Fibroblast of lung (primary cell): ENCODE results near the gene WRAP73. TPM values are rescaled to one million over a fixed set of nuclear protein-coding genes. Genes with fewer than 3 reads are reported as not detected.

ENCODE experiments used
- DNase-seq, 2 donors: peaks; one replicate each; pipeline versions ENCODE4 v3.0.0 to v3.0.0-alpha.2; 2010; ENCODE audit warnings: low read depth in 2 of 2
- H2AFZ ChIP-seq: 2 replicates; pipeline ENCODE4 v1.5.1; 2012; ENCODE audit warnings: low read length, control low read depth, inconsistent platforms
- H3K27ac ChIP-seq: 2 replicates; pipeline ENCODE4 v1.5.1; 2011; ENCODE audit warnings: low read length, control low read depth; ENCODE audit not compliant: insufficient read depth
- H3K27me3 ChIP-seq: 2 replicates; pipeline ENCODE4 v1.5.1; 2011; ENCODE audit warnings: mild to moderate bottlenecking, low read length; ENCODE audit not compliant: control insufficient read depth, insufficient read depth
- H3K36me3 ChIP-seq: 2 replicates; pipeline ENCODE4 v1.5.1; 2011; ENCODE audit warnings: low read length; ENCODE audit not compliant: control insufficient read depth, insufficient read depth
- H3K4me1 ChIP-seq: 2 replicates; pipeline ENCODE4 v1.5.1; 2011; ENCODE audit warnings: low read length; ENCODE audit not compliant: control insufficient read depth, insufficient read depth; ENCODE audit errors: extremely low read depth
- H3K4me2 ChIP-seq: 2 replicates; pipeline ENCODE4 v1.5.1; 2011; ENCODE audit warnings: low read length, control low read depth; ENCODE audit not compliant: insufficient read depth; ENCODE audit errors: extremely low read depth
- H3K4me3 ChIP-seq, 4 experiments: fragments of 200-600 bp in 1 of 4; sonication (generic) in 1 of 4; replicated peaks in 1 of 4; 2 replicates each; pipeline ENCODE4 v1.5.1; 2011 to 2016; ENCODE audit warnings: low read length in 4 of 4, low read depth in 3 of 4, mild to moderate bottlenecking in 3 of 4, control low read depth in 2 of 4, inconsistent platforms in 1 of 4, mixed read lengths in 1 of 4; ENCODE audit not compliant: insufficient read depth in 1 of 4; ENCODE audit errors: control extremely low read depth in 1 of 4
- H3K79me2 ChIP-seq: 2 replicates; pipeline ENCODE4 v1.5.1; 2012; ENCODE audit warnings: mild to moderate bottlenecking, low read length, inconsistent platforms; ENCODE audit not compliant: control insufficient read depth, insufficient read depth
- H3K9ac ChIP-seq: 2 replicates; pipeline ENCODE4 v1.5.1; 2011; ENCODE audit warnings: mild to moderate bottlenecking, low read length, control low read depth; ENCODE audit not compliant: insufficient read depth
- H3K9me3 ChIP-seq: 2 replicates; pipeline ENCODE4 v1.5.1; 2012; ENCODE audit warnings: low read depth, low read length; ENCODE audit not compliant: control insufficient read depth, insufficient read depth
- H4K20me1 ChIP-seq: 2 replicates; pipeline ENCODE4 v1.5.1; 2011; ENCODE audit warnings: low read length; ENCODE audit not compliant: control insufficient read depth, insufficient read depth; ENCODE audit errors: extremely low read depth
- CTCF ChIP-seq, 2 donors: IDR thresholded peaks in 1 of 2; conservative IDR thresholded peaks in 1 of 2; 1 replicate in 1 of 2; 2 replicates in 1 of 2; pipeline ENCODE4 v1.5.1; 2011 to 2012; ENCODE audit warnings: low read length in 2 of 2, control low read depth in 1 of 2, inconsistent platforms in 1 of 2, low read depth in 1 of 2, mild to moderate bottlenecking in 1 of 2
- EZH2 ChIP-seq: IDR thresholded peaks from 2 replicates; pipeline ENCODE4 v1.5.1; 2012; ENCODE audit warnings: low read length, control low read depth, mild to moderate bottlenecking; ENCODE audit errors: missing control alignments
- polyA plus RNA-seq, 2 donors: library from polyadenylated mRNA; depleted of rRNA in 1 of 2; stranded (reverse) in 1 of 2; unstranded in 1 of 2; fragments of >200 nt; gene quantifications; 2 replicates each; pipeline ENCODE4 v1.2.1, GENCODE V29; 2011 to 2012; ENCODE audit warnings: missing spikeins in 1 of 2
- total RNA-seq: library from RNA; depleted of rRNA; stranded (reverse); fragments of >200 nt; gene quantifications from 2 replicates; pipeline ENCODE4 v1.2.1, GENCODE V29; 2014

WRAP73 gene
- total and polyA plus RNA-seq, 2 donors (not counting 1 experiment from before 2014, with no cell fraction given): 12.0 to 15.0 TPM

GRCh38 chr1:3604997-3605823, 44.7 kb downstream of the WRAP73 start:
- Histone ChIP-seq H3K79me2 (no peaks in the 10 kb centered on the region), H2AFZ (no peak overlapping the region), H3K4me3 (no peak overlapping the region), H3K9ac (no peak overlapping the region), H3K4me2 (no peak overlapping the region), H4K20me1 (no peaks in the 10 kb centered on the region), H3K36me3 (no peaks in the 10 kb centered on the region), H3K27me3 (peaks cover 3% of the 10 kb centered on the region), H3K4me1 (no peaks in the 10 kb centered on the region), H3K9me3 (no peaks in the 10 kb centered on the region), H3K27ac (no peak overlapping the region)
- DNase-seq: no peak
- TF ChIP-seq CTCF (conservative IDR thresholded peaks at IDR 0.05 in 1 of 2, IDR thresholded peaks at IDR 0.05 in 1 of 2; ENCODE audit: low read depth in 1 of 2, low read length in 2 of 2) (no peak), EZH2 (no peak)

- no peaks in the 10 kb centered on the region for H3K79me2 ChIP-seq
- DNase-seq: no peak
- no peaks in the 10 kb centered on the region for H3K4me1 ChIP-seq
- no peak overlapping the region for H2AFZ ChIP-seq
- no peaks in the 10 kb centered on the region for H4K20me1 ChIP-seq
- TF ChIP-seq CTCF (conservative IDR thresholded peaks at IDR 0.05 in 1 of 2, IDR thresholded peaks at IDR 0.05 in 1 of 2; ENCODE audit: low read depth in 1 of 2, low read length in 2 of 2) (no peak), EZH2 (no peak)
- H3K9ac ChIP-seq: no peak overlapping the region
- no peak overlapping the region for H3K4me2 ChIP-seq
- H3K4me3 ChIP-seq: no peak overlapping the region
- no peaks in the 10 kb centered on the region for H3K36me3 ChIP-seq
- H3K27ac ChIP-seq: no peak overlapping the region
- H3K9me3 ChIP-seq: no peaks in the 10 kb centered on the region
- no peaks in the 10 kb centered on the region for H3K27me3 ChIP-seq
Observed at GRCh38 chr1:3604468-3604974, 45.4 kb downstream of the WRAP73 start.

DNA sequence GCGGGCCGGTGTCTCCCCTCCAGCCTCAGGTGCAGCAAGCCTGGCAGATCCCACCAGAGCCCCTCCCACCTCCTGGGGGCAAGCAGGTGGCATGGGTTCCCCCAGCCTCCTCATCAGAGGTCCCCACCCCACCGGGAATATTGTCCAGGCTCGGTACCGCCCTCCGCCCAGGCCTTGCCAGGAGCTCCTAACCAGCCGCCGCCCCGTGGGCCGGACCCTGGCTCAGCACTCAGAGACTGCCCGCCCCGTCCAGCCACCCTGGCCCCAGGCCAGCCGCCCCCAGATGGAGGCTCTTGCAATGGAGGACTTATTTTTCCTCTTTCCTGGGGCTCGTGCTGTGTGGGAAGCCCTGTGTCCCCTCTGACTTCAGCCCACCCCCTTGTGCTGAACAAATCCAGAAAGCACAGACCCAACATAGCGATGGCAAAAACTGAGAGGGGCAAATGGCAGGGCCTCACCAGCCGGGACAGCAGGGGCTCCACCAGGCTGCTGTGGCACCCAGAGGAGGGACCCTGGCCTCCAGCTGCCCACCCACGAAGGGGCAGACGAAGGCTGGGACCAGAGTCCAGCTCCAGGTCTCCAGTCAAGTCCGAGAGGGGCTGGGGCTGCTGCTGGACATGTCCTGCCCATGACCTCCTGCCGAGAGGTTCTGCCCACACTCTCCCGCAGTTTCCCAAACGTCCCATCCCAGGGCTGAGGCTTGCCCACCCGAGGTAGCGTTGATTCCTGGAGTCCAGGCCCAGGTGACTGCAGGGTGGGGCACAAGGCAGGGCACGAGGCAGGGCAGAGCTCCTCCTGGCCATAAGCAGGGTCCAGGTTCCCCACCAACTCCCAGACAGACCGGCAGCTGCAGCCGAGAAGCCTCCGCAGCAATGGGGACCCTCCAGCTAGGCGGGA, 46.1 kb downstream of the WRAP73 start:
- TF ChIP-seq EZH2 (no peak), CTCF (conservative IDR thresholded peaks at IDR 0.05 in 1 of 2, IDR thresholded peaks at IDR 0.05 in 1 of 2; ENCODE audit: low read depth in 1 of 2, low read length in 2 of 2) (no peak)
- H3K27ac ChIP-seq: no peak overlapping the region

More for the DNA sequence above, 46.1 kb downstream of the WRAP73 start:
- H3K4me1 ChIP-seq: no peaks in the 10 kb centered on the region
- no peaks in the 10 kb centered on the region for H3K9me3 ChIP-seq
- no peak overlapping the region for H2AFZ ChIP-seq
- no peak overlapping the region for H3K4me2 ChIP-seq
- H3K27me3 ChIP-seq: no peaks in the 10 kb centered on the region
- no peak for DNase-seq
- H3K36me3 ChIP-seq: no peaks in the 10 kb centered on the region
- no peak overlapping the region for H3K4me3 ChIP-seq
- no peaks in the 10 kb centered on the region for H3K79me2 ChIP-seq
- H3K9ac ChIP-seq: no peak overlapping the region
- no peaks in the 10 kb centered on the region for H4K20me1 ChIP-seq
